Parathyroid adenoma (tissue), 2 donors: ENCODE results near the gene EIF6.

Experiments used
- H2AFZ ChIP-seq: fragments of 300-600 bp; sonication (generic); one replicate; pipeline ENCODE4 v1.7.0; 2017; ENCODE audit warnings: antibody characterized with exemption, mild to moderate bottlenecking
- H3K27ac ChIP-seq: fragments of 300-600 bp; sonication (generic); one replicate; pipeline ENCODE4 v1.7.0; 2017
- H3K27me3 ChIP-seq: fragments of 300-600 bp; sonication (generic); one replicate; pipeline ENCODE4 v1.7.0; 2017; ENCODE audit warnings: low read length; ENCODE audit not compliant: control insufficient read depth, insufficient read depth
- H3K36me3 ChIP-seq: fragments of 300-600 bp; sonication (generic); one replicate; pipeline ENCODE4 v1.7.0; 2017; ENCODE audit warnings: low read length; ENCODE audit not compliant: control insufficient read depth, insufficient read depth
- H3K4me1 ChIP-seq: fragments of 300-600 bp; sonication (generic); one replicate; pipeline ENCODE4 v1.7.0; 2017; ENCODE audit warnings: control low read depth
- H3K4me2 ChIP-seq: fragments of 300-600 bp; sonication (generic); one replicate; pipeline ENCODE4 v1.7.0; 2017; ENCODE audit warnings: low read length
- H3K4me3 ChIP-seq: fragments of 300-600 bp; sonication (generic); one replicate; pipeline ENCODE4 v1.7.0; 2017; ENCODE audit warnings: low read depth, low read length
- H3K79me2 ChIP-seq: fragments of 300-600 bp; sonication (generic); one replicate; pipeline ENCODE4 v1.7.0; 2017; ENCODE audit warnings: control low read depth
- H3K9ac ChIP-seq: fragments of 300-600 bp; sonication (generic); one replicate; pipeline ENCODE4 v1.7.0; 2017; ENCODE audit warnings: mild to moderate bottlenecking
- H3K9me3 ChIP-seq: fragments of 300-600 bp; sonication (generic); one replicate; pipeline ENCODE4 v1.7.0; 2017; ENCODE audit warnings: low read length; ENCODE audit not compliant: control insufficient read depth
- CTCF ChIP-seq: fragments of 300-600 bp; sonication (generic); IDR thresholded peaks from one replicate; pipeline ENCODE4 v1.7.0; 2017; ENCODE audit warnings: antibody characterized with exemption, mild to moderate bottlenecking
- donor health status: primary hyperparathyroidism.

The EIF6 gene

GRCh38 chr20:35296101-35296554, 11.6 kb upstream of the EIF6 start:
- Histone ChIP-seq H3K9me3 (no peaks in the 10 kb centered on the region), H3K27ac (no peak overlapping the region), H2AFZ (no peak overlapping the region), H3K4me2 (no peak overlapping the region), H3K9ac (no peak overlapping the region), H3K79me2 (no peaks in the 10 kb centered on the region), H3K27me3 (no peaks in the 10 kb centered on the region), H3K4me1 (no peaks in the 10 kb centered on the region), H3K4me3 (no peak overlapping the region), H3K36me3 (no peaks in the 10 kb centered on the region)
- no peak for TF ChIP-seq CTCF

GRCh38 chr20:35295674-35296073, 11.1 kb upstream of the EIF6 start:
- H3K27me3 ChIP-seq = no peaks in the 10 kb centered on the region

GRCh38 chr20:35295058-35295457, 10.5 kb upstream of the EIF6 start:
- H3K9ac ChIP-seq = no peak overlapping the region
- no peak overlapping the region for H3K4me3 ChIP-seq
- no peak overlapping the region for H2AFZ ChIP-seq
- no peaks in the 10 kb centered on the region for H3K27me3 ChIP-seq
- H3K4me1 ChIP-seq = no peaks in the 10 kb centered on the region
- H3K36me3 ChIP-seq = no peaks in the 10 kb centered on the region
- no peak overlapping the region for H3K4me2 ChIP-seq
- TF ChIP-seq CTCF = no peak
- no peaks in the 10 kb centered on the region for H3K79me2 ChIP-seq
- no peaks in the 10 kb centered on the region for H3K9me3 ChIP-seq
- H3K27ac ChIP-seq = no peak overlapping the region

More at GRCh38 chr20:35295674-35296073, 11.1 kb upstream of the EIF6 start:
- H3K4me2 ChIP-seq = no peak overlapping the region
- H3K79me2 ChIP-seq = no peaks in the 10 kb centered on the region
- no peaks in the 10 kb centered on the region for H3K36me3 ChIP-seq
- H3K9me3 ChIP-seq = no peaks in the 10 kb centered on the region
- H3K27ac ChIP-seq = no peak overlapping the region
- no peak for TF ChIP-seq CTCF
- no peaks in the 10 kb centered on the region for H3K4me1 ChIP-seq
- H3K4me3 ChIP-seq = no peak overlapping the region
- no peak overlapping the region for H2AFZ ChIP-seq
- no peak overlapping the region for H3K9ac ChIP-seq

GRCh38 chr20:35294293-35294685, 9.7 kb upstream of the EIF6 start:
- no peaks in the 10 kb centered on the region for H3K9me3 ChIP-seq
- H3K9ac ChIP-seq = no peak overlapping the region
- no peak for TF ChIP-seq CTCF
- no peaks in the 10 kb centered on the region for H3K79me2 ChIP-seq
- H2AFZ ChIP-seq = no peak overlapping the region
- no peaks in the 10 kb centered on the region for H3K27me3 ChIP-seq
- H3K36me3 ChIP-seq = no peaks in the 10 kb centered on the region
- no peak overlapping the region for H3K27ac ChIP-seq
- no peaks in the 10 kb centered on the region for H3K4me1 ChIP-seq
- H3K4me3 ChIP-seq = no peak overlapping the region
- no peak overlapping the region for H3K4me2 ChIP-seq
